Mesothelial cell of epicardium (in vitro differentiated cells): ENCODE data around the gene ARHGAP8. TPM values are rescaled to one million over a fixed set of nuclear protein-coding genes. Genes with fewer than 3 reads are reported as not detected.

Source experiments
- DNase-seq, 2 experiments: peaks; one replicate each; pipeline ENCODE4 v3.0.0; 2021; ENCODE audit warnings: low spot score in 2 of 2; ENCODE audit not compliant: unreplicated experiment in 2 of 2
- H3K27ac Mint-ChIP-seq: 2 replicates; pipeline ENCODE4 v1.8.0; 2021; ENCODE audit warnings: mixed read lengths
- H3K27me3 Mint-ChIP-seq: 2 replicates; pipeline ENCODE4 v1.8.0; 2021; ENCODE audit warnings: low read depth, mixed read lengths
- H3K36me3 Mint-ChIP-seq: 2 replicates; pipeline ENCODE4 v1.8.0; 2021; ENCODE audit warnings: mixed read lengths
- H3K4me1 Mint-ChIP-seq: 2 replicates; pipeline ENCODE4 v1.8.0; 2021; ENCODE audit warnings: mixed read lengths
- H3K4me3 Mint-ChIP-seq: 2 replicates; pipeline ENCODE4 v1.8.0; 2021; ENCODE audit warnings: mild to moderate bottlenecking, moderate library complexity, mixed read lengths
- H3K9me3 Mint-ChIP-seq: 2 replicates; pipeline ENCODE4 v1.8.0; 2021; ENCODE audit warnings: mixed read lengths
- total RNA-seq: library from RNA; stranded (reverse); gene quantifications from 3 replicates; pipeline ENCODE4 v1.2.1, GENCODE V29; 2021
- TF ChIP-seq, protein P1 (sequence below): fragments of 200-600 bp; sonication (generic); IDR thresholded peaks from one replicate; pipeline ENCODE4 v1.5.0; 2021; ENCODE audit warnings: antibody characterized with exemption; ENCODE audit not compliant: unreplicated experiment

The ARHGAP8 gene
- total RNA-seq, 1 donor from 2014 or later: 166 TPM

DNA sequence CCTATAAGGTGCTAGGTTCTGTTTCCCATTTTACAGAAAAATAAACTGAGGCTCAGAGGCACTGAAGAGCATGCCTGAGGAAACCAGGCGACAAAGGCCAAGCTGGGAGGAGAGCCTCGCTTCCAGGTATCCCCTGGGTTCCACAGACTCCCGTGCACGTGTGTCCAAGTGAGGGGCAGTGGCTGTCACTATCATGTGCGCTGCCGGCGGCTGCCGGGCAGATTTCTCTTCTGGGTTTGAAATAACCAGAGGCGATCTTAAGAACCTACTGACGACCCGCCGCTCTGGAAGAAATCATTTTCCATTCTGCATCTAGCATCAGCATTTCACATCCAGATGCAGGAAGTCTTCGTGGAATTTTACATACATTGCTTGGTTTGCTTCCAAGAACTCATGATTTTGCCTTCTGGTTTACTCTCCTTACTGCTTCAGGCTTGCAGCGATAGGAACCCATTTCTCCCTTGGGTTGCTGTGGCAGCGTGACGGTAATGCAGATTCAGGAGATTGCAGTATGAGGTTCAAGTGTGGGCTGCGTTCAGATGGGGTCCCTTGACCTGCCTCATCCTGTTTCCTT is 28.6 kb downstream of the ARHGAP8 start:
- DNase-seq: no peak

DNA sequence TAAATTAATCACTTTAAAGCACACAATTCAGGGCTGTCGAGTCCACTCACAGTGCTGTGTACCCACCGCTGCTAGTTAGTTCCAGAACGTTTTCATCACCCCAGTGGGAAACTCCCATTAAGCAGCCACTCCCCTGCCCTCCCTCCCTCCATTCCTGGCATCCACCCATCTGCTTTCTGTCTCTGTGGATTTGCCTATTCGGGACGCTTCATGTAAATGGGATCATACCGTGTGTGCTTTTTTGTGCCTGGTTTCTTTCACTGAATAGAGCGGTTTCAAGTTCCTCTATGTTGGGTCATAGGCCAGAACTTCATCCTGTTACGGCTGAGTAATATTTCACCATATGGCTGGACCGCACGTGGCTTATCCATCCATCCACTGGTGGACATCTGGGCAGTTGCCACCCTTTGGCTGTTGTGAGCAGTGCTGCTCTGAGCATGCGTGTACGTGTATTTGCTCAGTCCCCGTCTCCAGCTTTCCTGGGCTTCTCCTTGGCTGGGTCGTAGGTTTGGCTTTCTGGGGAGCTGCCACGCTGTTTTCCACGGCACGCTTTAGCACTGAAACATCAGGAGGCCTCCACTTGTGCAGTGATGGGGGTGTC is 30.1 kb downstream of the ARHGAP8 start:
- TF ChIP-seq, protein P1, sequence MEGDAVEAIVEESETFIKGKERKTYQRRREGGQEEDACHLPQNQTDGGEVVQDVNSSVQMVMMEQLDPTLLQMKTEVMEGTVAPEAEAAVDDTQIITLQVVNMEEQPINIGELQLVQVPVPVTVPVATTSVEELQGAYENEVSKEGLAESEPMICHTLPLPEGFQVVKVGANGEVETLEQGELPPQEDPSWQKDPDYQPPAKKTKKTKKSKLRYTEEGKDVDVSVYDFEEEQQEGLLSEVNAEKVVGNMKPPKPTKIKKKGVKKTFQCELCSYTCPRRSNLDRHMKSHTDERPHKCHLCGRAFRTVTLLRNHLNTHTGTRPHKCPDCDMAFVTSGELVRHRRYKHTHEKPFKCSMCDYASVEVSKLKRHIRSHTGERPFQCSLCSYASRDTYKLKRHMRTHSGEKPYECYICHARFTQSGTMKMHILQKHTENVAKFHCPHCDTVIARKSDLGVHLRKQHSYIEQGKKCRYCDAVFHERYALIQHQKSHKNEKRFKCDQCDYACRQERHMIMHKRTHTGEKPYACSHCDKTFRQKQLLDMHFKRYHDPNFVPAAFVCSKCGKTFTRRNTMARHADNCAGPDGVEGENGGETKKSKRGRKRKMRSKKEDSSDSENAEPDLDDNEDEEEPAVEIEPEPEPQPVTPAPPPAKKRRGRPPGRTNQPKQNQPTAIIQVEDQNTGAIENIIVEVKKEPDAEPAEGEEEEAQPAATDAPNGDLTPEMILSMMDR: no peak
- Mint-ChIP-seq H3K4me1 (peaks cover 2% of the 10 kb centered on the region), H3K27ac (peak overlapping the region; percentile 55), H3K9me3 (peaks cover 5% of the 10 kb centered on the region), H3K36me3 (peaks cover 28% of the 10 kb centered on the region), H3K27me3 (no peaks in the 10 kb centered on the region), H3K4me3 (no peak overlapping the region)
- no peak for DNase-seq

More for the DNA sequence above, 28.6 kb downstream of the ARHGAP8 start:
- Mint-ChIP-seq H3K4me1 (peaks cover 9% of the 10 kb centered on the region), H3K27ac (peak overlapping the region; percentile 34), H3K36me3 (peaks cover 27% of the 10 kb centered on the region), H3K4me3 (no peak overlapping the region), H3K9me3 (peaks cover 5% of the 10 kb centered on the region), H3K27me3 (no peaks in the 10 kb centered on the region)
- TF ChIP-seq, protein P1: no peak

GRCh38 chr22:44783091-44783490 is 30.7 kb downstream of the ARHGAP8 start:
- Mint-ChIP-seq H3K27ac (no peak overlapping the region), H3K4me3 (no peak overlapping the region), H3K27me3 (no peaks in the 10 kb centered on the region), H3K36me3 (peaks cover 31% of the 10 kb centered on the region), H3K9me3 (peaks cover 5% of the 10 kb centered on the region), H3K4me1 (peaks cover 2% of the 10 kb centered on the region)
- no peak for DNase-seq
- TF ChIP-seq, protein P1: no peak

DNA sequence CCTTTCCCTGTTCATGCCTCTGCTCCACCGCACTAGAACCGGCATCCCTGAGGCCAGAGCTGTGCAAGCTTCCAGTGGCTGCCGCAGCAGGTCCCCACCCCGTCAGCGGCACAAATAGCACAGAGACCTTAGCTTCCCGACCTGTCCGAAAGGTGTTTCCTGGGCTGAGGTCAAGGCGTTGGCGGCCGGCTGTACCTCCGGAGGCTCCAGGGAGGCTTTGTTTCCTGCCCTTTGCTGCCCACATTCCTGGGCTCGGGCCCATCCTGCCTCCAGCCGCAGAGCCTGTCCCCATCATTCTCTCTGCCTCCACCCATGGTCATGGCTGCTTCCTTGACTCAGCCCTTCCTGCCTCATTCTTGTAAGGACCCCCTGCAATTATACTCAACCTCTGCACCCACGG is 31.2 kb downstream of the ARHGAP8 start:
- H3K4me1 Mint-ChIP-seq: peaks cover 2% of the 10 kb centered on the region
- no peak for DNase-seq
- peaks cover 5% of the 10 kb centered on the region for H3K9me3 Mint-ChIP-seq
- H3K36me3 Mint-ChIP-seq: peaks cover 26% of the 10 kb centered on the region
- no peaks in the 10 kb centered on the region for H3K27me3 Mint-ChIP-seq
- no peak overlapping the region for H3K27ac Mint-ChIP-seq
- no peak overlapping the region for H3K4me3 Mint-ChIP-seq
- TF ChIP-seq, protein P1: no peak

DNA sequence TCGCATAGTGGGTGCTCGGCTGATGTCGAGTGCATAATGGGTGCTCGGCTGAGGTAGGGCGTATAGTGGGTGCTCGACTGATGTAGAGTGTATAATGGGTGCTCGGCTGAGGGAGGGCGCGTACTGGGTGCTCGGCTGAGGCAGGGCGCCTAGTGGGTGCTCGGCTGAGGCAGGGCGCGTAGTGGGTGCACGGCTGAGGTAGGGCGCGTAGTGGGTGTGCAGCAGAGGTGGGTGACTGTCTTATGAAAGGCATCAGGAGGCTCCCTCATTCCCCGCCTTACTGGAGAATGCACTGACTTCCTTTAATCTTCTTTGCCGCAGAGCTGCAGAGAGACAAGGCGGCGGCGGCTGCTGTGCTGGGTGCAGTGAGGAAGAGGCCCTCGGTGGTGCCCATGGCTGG is 33.8 kb downstream of the ARHGAP8 start:
- no peak overlapping the region for H3K4me3 Mint-ChIP-seq
- TF ChIP-seq, protein P1: no peak
- peaks cover 2% of the 10 kb centered on the region for H3K4me1 Mint-ChIP-seq
- H3K27me3 Mint-ChIP-seq: no peaks in the 10 kb centered on the region
- peaks cover 35% of the 10 kb centered on the region for H3K36me3 Mint-ChIP-seq
- no peak overlapping the region for H3K27ac Mint-ChIP-seq
- DNase-seq: no peak
- peaks cover 5% of the 10 kb centered on the region for H3K9me3 Mint-ChIP-seq
